Stimulated activated CD8-positive, alpha-beta memory T cell treated with anti-CD3 and anti-CD28 coated beads, Interleukin-4, amount 100 ng/mL, for 1 hour (primary cell): ENCODE results near the gene UBE2H.
"Not testable (repeated sequence)": the region's sequence is repeated elsewhere in the genome, so short reads cannot be mapped to it uniquely, and the experiment has no call there.

Experiments
- DNase-seq, 2 donors: peaks; one replicate each; pipeline ENCODE4 v3.0.0-alpha.2; 2020; ENCODE audit warnings: low read depth in 2 of 2, low spot score in 1 of 2

UBE2H gene

DNA sequence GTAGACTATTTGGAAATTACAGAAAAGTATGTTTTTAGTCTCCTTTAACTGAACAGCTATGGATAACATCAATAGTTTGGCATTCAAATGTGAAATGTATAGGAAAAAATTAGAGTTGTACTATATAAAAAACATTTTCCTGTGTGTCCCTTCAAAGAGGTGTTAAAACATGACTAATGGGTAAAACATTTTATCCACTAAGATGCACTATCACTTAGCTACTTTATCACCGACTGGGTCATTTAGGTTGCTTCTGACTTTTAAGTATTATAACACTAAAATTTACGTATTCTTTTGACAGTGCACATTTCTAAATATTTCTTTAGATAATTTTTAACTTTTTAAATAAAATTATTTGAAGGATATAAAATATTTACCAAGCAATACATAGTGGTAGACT lies 77.6 kb downstream of the UBE2H start:
- no peak for DNase-seq

DNA sequence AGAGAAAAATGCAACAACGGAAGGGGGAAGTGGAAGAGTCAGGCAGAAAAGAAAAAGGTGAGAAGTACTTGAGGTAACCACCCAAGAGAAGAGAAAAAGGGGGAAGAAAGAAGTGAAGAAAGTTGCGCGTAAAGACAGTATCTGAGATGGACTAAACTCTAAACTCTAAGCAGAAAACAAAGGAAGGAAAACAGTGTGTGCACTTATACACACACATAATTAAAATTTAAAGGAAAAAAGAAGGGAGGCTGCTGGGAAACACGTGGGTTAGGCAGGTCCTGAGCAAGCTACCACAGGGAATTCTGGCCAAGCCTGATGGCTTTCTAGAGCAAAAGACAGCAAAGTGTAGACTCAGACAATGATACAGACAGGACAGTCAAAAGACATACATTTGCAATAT lies 78.0 kb downstream of the UBE2H start:
- no peak for DNase-seq

DNA sequence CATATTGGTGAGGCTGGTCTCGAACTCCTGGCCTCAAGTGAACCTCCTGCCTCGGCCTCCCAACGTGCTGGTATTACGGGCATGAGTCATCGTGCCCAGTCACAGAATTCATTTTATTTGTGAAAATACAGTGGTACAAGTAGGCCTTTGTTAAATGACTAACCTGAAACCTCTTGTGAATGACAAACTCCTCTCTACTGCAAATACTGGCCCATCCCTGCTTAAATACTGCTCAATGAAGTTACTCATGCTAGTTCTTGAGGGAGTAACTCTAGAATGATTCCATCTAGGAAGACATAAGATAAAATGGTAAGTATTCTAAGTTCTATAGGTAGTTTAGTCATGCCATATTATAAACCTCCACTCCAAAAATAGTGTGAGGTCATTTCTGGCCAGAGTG lies 80.7 kb downstream of the UBE2H start:
- no peak for DNase-seq

DNA sequence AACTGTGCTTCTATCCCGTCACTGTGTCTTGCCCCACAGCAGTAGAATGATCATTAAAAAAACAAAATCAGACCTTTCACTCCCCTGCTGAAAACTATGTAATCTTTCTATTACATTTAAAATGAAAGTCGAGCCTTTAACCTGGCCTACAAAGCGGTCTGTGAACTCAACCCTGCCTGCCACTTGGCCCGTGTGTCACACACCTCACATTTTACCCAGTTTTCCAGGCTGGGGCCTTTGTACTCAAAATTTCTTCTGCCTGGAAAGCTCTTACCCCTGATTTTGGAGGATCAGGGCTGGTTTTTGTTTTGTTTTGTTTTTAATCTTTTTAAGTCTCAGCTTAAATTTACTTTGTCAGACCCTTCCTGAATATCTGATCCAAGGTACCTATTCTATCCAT lies 82.1 kb downstream of the UBE2H start:
- DNase-seq: no peak

DNA sequence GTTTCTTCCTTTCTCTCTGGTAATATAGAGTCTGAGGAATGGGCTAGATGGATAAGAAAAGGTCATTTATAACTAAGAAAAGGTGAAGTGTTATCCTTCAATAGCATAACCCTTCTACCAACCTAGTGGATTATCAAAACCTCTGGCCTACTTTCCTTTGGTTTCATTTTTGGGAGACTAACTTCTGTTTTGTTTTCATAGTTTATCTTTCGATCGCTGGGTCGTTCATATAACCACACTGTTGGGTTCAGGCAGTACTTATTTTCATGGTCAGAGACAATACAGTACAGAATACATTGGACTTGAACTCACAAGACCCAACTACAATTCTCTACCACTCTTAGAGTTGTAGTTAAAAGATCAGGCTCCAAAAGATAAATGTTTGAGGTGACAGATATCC lies 86.5 kb downstream of the UBE2H start:
- no peak for DNase-seq

DNA sequence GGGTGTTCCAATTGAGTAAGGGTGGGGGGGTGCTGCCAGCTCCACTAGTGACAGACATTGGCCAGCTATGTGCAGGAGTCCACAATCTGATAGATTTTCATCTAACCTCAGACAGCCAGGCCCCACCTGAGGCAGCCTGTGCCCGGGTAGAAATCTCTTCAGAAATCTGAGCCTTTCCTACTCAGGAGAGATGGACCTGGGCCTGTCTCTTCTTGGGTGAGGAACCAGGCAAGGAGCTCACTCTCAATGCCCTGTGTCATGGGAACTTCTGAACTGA lies 86.9 kb downstream of the UBE2H start:
- no peak for DNase-seq

DNA sequence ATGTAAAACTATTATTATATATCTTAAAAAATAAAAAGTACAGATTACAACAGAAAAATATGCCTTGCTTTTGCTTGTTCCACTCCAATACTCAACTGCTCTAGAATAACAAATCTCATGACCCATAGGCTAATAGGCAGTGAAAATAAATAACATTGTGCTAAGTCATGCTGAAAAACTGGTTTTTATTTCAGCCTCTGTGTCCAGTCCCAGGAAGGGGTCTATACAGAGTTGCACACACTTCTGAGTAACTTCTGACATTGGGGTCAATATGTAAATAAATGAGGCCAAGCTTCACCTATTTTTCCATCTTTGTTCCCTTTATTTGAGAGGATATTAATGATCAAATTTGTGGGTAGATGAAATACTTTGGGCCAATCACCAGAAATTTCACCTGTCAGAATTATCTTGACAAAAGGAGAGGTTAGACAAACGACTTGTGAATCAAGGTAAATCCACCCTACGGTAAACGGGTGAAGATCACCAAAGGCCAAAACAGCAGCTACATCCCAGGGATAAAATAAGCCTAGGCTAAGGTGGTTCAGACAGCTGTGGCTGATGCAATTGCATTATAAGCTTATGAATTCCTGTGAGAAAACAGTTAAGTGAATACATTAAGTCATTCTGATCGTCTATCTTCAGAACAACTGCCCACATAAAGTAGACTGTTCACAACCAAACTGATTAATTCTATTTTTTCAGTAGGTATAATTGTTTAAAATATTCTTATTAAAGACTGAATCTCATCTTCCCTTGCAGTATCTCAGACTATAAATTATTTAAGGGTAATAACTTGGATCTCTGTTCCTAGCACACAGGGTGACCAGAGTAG lies 87.5 kb downstream of the UBE2H start:
- DNase-seq: no peak

DNA sequence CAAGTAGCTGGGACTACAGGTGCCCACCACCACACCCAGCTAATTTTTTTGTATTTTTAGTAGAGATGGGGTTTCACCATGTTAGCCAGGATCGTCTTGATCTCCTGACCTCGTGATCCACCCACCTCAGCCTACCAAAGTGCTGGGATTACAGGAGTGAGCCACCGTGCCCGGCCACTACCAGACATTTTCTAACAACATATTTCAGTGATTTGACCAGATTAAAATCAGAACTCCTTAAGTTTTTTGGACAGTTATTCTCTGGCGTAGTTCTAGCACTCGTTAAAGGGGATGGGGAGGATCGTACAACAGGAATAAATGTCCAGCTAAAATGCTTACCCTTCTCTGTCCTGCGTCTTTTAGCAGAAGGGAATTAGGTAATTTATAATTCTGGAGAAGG lies 88.1 kb downstream of the UBE2H start:
- not testable (repeated sequence) for DNase-seq

DNA sequence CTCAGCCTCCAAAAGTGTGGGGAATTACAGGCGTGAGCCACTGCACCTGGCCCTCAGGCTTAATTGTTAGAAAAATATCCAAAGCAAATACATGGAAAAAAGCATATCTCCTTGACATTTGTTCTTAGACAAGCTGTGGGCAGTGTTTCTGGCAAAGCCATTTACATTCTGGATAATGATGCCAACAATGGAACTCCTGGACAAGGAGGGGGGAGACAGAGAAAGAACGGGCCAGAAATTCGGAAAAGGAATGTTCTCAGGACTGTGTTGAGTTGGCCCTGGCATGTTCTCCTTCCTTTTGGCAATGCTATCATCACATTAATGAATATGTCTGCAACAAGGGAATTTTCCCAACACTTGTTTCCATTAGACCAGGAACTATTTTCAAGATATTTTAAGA lies 88.7 kb downstream of the UBE2H start:
- DNase-seq: no peak

DNA sequence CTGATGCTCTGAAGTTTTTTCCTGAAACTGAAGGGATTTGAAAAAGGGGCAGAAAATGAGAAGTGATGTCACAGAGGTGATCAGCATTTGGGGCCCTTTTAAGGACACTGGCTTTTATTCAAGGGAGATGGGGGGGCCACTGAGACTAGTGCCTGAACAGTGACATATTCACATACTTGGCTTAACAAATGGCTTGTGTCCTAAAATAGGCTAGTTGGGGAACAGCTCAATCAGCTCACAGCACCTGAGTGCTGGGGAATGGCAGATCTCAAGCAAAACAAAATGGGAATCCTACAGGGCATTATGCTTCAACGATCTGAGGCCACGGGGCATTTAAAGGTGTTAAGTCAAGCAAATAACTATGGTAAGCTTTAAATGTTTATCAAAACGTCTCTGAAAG lies 90.1 kb downstream of the UBE2H start:
- DNase-seq: no peak

DNA sequence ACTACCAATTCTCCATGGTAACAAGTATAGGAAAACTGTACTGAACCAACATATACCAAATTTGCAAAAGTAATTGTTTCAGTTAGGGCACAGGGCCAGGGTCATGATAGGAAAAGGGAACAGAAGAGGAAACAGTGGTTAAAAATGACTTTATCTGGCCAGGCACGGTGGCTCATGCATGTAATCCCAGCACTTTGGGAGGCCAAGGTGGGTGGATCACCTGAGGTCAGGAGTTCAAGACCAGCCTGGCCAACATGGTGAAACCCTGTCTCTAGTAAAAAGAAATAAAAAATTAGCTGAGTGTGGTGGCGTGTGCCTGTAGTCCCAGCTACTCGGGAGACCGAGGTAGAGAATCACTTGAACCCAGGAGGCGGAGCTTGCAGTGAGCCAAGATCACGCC lies 92.0 kb downstream of the UBE2H start:
- not testable (repeated sequence) for DNase-seq

DNA sequence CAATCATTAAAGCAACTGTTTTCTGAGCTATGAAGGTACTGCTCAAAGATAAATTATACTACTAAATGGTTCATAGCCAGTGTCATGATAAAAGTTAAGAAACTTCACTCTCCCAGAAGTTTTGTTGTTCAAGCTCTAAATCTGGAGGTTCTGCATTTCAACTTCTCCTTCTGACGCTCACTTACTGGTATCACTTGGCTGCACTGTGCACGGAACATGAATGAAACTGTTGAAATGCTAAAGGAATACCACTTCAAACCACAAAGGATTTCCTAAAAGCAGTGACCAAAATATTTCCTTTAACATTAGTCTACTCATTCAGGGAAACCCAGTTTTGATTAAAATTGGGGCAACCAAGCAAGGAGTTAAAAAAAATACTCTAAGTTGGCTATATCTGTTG lies 93.6 kb downstream of the UBE2H start:
- DNase-seq: no peak

DNA sequence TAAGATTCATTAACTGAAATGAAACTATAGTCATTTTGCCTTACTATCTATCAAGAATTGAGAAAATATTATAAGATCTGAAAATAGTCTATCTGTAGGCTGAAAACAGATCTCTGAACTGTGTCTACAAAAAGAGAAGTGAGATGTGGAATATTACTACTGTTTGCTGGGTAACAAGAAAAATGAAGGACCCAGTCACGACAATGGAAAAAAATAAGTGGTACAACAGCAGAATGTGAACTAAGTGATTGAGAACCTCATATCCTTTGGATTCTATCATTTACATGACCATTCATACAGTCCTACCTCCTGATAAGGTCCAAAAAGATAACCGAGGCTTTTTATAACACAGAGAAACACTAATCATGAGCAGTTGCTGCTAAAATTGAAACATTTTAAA lies 94.3 kb downstream of the UBE2H start:
- no peak for DNase-seq

DNA sequence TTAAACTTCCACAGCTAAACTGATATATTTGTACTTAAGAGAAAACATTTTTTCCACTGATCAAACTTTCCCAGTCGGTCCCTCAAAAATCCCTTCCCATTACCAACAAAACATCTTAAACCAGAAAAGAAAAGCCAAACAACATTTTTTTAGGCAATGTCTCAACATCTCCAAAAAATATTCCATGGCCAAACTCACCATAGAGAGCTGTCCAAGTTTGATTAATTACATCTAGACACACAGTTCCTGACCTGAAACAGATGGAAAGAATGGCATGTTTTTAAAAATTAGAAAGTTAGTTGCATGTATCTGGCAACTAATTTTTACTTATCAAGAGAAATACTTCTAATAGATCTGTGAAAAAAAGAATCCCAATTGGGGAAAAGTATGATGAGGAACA lies 95.4 kb downstream of the UBE2H start:
- DNase-seq: no peak

DNA sequence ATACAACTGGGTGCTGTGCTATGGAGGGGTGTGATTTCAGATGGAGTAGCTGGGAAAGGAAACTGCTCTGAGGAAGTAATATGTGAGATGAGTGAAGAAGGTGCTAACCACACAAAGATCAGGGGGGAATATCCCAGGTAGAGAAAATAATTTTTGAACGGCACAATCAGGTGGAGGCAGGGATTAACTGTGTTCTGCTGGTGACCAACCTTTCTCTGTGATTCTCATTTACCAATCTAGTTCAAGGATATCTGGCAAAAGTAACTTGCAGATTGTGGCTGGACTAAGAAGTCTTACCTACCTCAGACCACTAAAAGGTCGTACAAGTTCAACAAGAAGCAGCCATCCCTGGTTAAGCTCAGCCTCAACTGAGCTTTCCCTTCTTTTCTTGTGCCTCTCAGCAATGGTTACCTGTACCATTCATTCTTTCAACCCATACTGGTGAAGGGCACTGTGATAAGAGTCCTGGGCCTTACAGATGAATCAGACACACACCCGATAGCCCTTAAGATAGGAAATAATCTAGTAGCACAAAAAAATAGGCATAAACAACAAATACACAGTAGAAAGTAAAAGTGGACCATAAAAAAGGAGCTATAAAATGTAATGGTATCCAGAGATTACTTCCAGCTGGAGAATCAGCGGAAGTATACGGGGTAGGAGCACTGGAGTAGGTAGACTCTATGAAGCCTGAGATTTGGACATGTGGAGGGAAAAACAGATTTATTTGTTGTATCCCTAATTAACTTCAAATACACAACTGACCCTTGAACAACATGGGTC lies 96.6 kb downstream of the UBE2H start:
- no peak for DNase-seq

DNA sequence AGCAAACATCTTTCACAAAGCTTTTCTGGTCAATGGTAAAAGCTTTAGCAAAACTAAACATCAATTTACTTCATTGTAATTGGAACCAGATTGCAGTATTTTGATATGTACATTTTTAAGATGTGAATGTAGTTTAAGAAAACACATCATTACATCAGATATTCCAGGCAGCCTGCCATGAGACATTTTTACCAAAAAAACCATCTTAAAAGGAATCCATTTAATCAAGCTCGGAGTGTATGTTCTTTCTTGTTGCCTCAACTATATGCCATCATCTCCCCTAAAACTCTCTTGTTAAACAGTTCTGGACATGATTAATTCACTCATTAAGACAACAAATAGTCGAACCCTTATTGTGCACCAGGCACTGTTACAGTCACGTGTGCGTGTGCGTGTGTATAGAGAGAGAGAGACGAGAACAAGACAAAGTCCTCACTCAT lies 97.5 kb downstream of the UBE2H start:
- DNase-seq: no peak

DNA sequence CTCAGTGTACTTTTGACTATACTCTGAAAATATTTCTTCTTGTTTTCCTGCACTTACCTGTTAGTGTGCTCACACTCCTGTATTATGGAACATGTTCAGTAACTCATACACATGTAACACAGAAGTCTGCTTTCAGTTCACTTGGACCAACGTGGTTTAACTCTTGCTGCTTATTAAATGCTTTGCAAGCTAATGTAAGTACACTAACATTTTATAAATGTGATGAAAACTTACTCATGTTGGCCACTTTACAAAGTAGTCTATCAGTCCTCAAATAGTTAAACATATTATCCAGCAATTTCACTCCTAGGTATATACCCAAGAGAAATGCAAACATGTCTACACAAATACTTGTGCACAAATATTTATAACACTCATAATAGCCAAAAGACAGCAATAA lies 98.4 kb downstream of the UBE2H start:
- DNase-seq: no peak

DNA sequence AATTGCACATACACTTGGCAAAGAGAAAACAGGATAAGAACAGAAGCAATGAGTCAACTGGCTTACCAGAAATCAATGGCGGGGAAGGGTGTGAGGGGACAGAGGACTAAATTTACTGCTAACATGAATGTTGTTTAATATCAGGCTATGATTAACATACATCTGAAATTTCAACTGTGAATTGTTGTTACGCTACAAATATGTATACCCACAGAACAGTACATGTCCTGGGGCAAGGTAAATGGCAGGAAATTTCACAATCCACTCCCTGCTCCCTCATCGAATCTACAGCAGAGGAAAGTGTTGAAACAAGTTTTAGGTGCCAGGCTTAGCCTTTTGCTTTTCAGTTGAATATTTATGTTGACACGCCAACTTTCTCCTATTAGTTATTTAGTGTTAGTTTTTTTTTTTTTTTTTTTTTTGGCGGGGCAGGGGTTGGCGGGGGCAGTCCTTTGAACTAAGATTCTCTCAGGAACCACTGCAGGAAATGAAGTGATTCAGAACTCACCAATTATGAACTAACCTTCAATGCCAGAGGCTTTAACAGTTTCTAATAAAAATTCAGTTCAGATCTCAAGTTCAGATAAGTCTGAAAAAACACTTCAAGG lies 99.0 kb downstream of the UBE2H start:
- DNase-seq: no peak

DNA sequence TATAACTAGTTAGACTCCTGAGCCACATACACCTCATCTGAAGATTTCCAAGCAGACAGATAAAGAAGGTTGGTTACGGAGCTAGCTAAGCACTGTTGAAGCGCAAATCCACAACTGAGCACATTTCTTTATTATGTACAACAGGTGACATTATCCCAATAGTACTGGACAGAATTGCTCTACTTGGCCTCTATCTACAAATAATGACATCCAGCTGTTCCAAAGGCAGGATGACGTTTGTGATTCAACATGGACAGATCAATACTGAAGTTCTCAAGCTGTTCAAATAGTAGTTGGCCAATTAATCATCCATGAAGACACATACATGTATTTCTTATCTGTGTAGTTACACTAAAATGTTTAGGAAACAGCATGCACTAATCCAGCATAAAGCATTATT lies 101.0 kb downstream of the UBE2H start:
- no peak for DNase-seq

DNA sequence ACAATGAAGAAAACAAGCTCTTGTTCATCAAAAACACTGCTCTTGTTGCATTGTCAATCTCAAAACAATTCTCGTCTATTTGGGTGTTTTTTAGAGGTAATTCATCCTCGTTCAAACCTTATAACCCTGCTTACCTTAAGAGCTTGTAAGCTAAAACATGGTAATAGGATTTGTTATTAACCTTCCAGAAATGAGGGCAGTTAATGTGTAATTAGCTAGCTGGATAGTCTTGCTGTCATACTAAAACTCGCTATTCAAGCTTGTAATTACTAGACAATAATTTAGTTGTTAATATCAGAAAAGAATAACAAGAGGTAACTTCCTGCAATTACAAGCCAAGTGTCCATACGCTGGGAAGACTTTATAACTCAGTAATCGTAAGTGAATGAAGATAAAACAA lies 101.6 kb downstream of the UBE2H start:
- DNase-seq: no peak

DNA sequence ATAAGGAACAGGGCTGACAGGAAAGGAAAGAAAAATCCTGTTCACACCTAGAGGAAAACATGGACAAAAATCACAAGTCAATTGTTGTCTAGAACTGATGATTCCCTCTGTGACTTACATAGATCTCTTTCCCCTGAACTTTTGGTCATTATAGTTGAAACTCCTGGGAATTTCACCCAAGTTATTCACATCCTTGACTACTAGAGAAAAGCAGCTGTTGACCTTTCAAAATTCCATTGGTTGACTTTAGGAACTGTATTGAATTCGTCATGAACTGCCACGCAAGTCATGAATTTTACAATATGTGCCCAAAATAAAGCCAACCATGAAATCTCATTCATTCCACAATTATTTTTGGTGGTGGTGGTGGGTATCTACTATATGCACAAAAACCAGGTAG lies 104.3 kb downstream of the UBE2H start:
- DNase-seq: no peak

DNA sequence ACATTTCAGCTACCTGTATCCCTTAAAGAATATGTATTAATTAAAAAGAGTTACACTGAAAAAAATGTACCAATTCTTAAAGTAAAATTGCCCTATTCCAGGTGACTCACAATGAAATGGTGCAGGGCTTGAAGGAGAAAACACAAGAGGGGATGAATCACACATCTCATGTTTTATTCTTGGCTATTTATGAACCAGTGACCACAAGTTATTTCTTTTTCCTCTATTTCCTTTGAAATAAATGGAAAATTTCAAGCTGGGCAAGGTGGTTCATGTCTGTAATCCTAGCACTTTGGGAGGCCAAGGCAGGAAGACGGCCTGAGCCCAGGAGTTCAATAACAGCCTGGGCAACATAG lies 106.8 kb downstream of the UBE2H start:
- no peak for DNase-seq
